H1 (cell line): Measurements from ENCODE around the gene TCF19. TPM values are rescaled to one million over a fixed set of nuclear protein-coding genes. Genes with fewer than 3 reads are reported as not detected.
A peak's percentile ranks its signal among the peaks of the same experiment; 100 is the strongest.

Source experiments
- CTCF ChIA-PET: fragments of 300-600 bp; sonication (Branson Sonifier 250); formaldehyde crosslinking; loops from one replicate; lab custom pipeline; 2021; ENCODE audit not compliant: partially characterized antibody; lab: Charles Lee
- POLR2A ChIA-PET: fragments of 300-600 bp; sonication (Branson Sonifier 250); formaldehyde crosslinking; loops from one replicate; lab custom pipeline; 2021; ENCODE audit warnings: inconsistent platforms; ENCODE audit not compliant: partially characterized antibody; lab: Charles Lee
- DNase-seq, 2 experiments: peaks; one replicate each; pipeline versions ENCODE4 v3.0.0 to v3.0.0-alpha.2; 2010 to 2022; ENCODE audit warnings: low spot score in 2 of 2, low read depth in 1 of 2, mixed read lengths in 1 of 2
- FAIRE-seq: peaks from 2 replicates; lab custom pipeline; 2011; peaks lifted over from hg19 to GRCh38; lab: Jason Lieb, UNC
- H2AFZ ChIP-seq: 2 replicates; pipeline ENCODE4 v1.8.1; 2012; ENCODE audit warnings: low read length, inconsistent platforms
- H2AK5ac ChIP-seq: 2 replicates; pipeline ENCODE4 v1.6.1; 2013; ENCODE audit warnings: low read depth, low read length
- H2BK120ac ChIP-seq: replicated peaks from 2 replicates; pipeline ENCODE3; 2013; ENCODE audit warnings: low read depth, low read length, inconsistent platforms
- H2BK12ac ChIP-seq: 2 replicates; pipeline ENCODE4 v1.6.1; 2013; ENCODE audit warnings: low read depth, low read length
- H2BK15ac ChIP-seq: 2 replicates; pipeline ENCODE4 v1.6.1; 2013; ENCODE audit warnings: low read length
- H2BK20ac ChIP-seq: 2 replicates; pipeline ENCODE4 v1.6.1; 2013; ENCODE audit warnings: low read length
- H2BK5ac ChIP-seq: 2 replicates; pipeline ENCODE4 v1.6.1; 2013; ENCODE audit warnings: low read depth, low read length
- H3K14ac ChIP-seq: 2 replicates; pipeline ENCODE4 v1.6.1; 2013; ENCODE audit warnings: inconsistent platforms; ENCODE audit not compliant: insufficient read length
- H3K18ac ChIP-seq: 2 replicates; pipeline ENCODE4 v1.6.1; 2013; ENCODE audit warnings: low read length; ENCODE audit errors: extremely low read depth
- H3K23ac ChIP-seq: 2 replicates; pipeline ENCODE4 v1.6.1; 2013; ENCODE audit warnings: inconsistent platforms; ENCODE audit not compliant: insufficient read length
- H3K23me2 ChIP-seq: 2 replicates; pipeline ENCODE4 v1.6.1; 2013; ENCODE audit warnings: low read depth, low read length
- H3K27ac ChIP-seq: 2 replicates; pipeline ENCODE4 v1.6.1; 2011; ENCODE audit warnings: low read depth, low read length, inconsistent platforms
- H3K27me3 ChIP-seq, 4 experiments: replicated peaks in 1 of 4; 1 replicate in 1 of 4; 2 replicates in 3 of 4; pipeline versions ENCODE4 v1.6.1 to v1.8.1; 2011 to 2013; ENCODE audit warnings: low read length in 3 of 4, mild to moderate bottlenecking in 3 of 4, inconsistent platforms in 2 of 4, mixed read lengths in 2 of 4, moderate library complexity in 1 of 4; ENCODE audit not compliant: control insufficient read depth in 3 of 4, insufficient read depth in 3 of 4; ENCODE audit errors: extremely low read depth in 1 of 4
- H3K36me3 ChIP-seq, 4 experiments: 2 replicates each; pipeline versions ENCODE4 v1.6.1 to v1.8.1; 2011 to 2013; ENCODE audit warnings: mild to moderate bottlenecking in 4 of 4, low read length in 3 of 4, moderate library complexity in 2 of 4, control low read depth in 1 of 4, inconsistent platforms in 1 of 4; ENCODE audit not compliant: insufficient read depth in 4 of 4, control insufficient read depth in 2 of 4
- H3K4ac ChIP-seq: replicated peaks from 2 replicates; pipeline ENCODE3; 2013; ENCODE audit warnings: low read length, low read depth, mixed read lengths, inconsistent platforms; ENCODE audit not compliant: insufficient read length
- H3K4me1 ChIP-seq, 4 experiments: replicated peaks in 1 of 4; 1 replicate in 1 of 4; 2 replicates in 3 of 4; pipeline versions ENCODE4 v1.6.1 to v1.8.1; 2011 to 2013; ENCODE audit warnings: low read length in 3 of 4, inconsistent platforms in 2 of 4, mixed read lengths in 1 of 4; ENCODE audit not compliant: insufficient read depth in 4 of 4, control insufficient read depth in 3 of 4
- H3K4me2 ChIP-seq, 2 experiments: 2 replicates each; pipeline versions ENCODE4 v1.6.1 to v1.8.1; 2011 to 2013; ENCODE audit warnings: low read depth in 2 of 2, low read length in 2 of 2, control low read depth in 1 of 2, inconsistent platforms in 1 of 2, mild to moderate bottlenecking in 1 of 2; ENCODE audit not compliant: insufficient read depth in 1 of 2
- H3K4me3 ChIP-seq, 4 experiments: fragments of 200-600, 300-600 bp in 1 of 4; sonication (generic), shearing (Covaris generic), sonication (Bioruptor Twin) in 1 of 4; 2 replicates each; pipeline versions ENCODE4 v1.5.1 to v1.8.1; 2011 to 2016; ENCODE audit warnings: low read length in 4 of 4, low read depth in 3 of 4, control low read depth in 2 of 4, inconsistent platforms in 2 of 4, mild to moderate bottlenecking in 2 of 4, mixed read lengths in 1 of 4, moderate library complexity in 1 of 4; ENCODE audit not compliant: insufficient read depth in 2 of 4; ENCODE audit errors: extremely low read depth in 1 of 4
- H3K56ac ChIP-seq: replicated peaks from 2 replicates; pipeline ENCODE3; 2013; ENCODE audit warnings: low read depth, mild to moderate bottlenecking, mixed read lengths, low read length, inconsistent platforms; ENCODE audit not compliant: insufficient read length
- H3K79me1 ChIP-seq: 2 replicates; pipeline ENCODE4 v1.6.1; 2013; ENCODE audit warnings: low read depth, low read length, control low read depth
- H3K79me2 ChIP-seq, 2 experiments: 2 replicates each; pipeline versions ENCODE4 v1.6.1 to v1.8.1; 2012 to 2013; ENCODE audit warnings: low read length in 2 of 2, mild to moderate bottlenecking in 2 of 2, inconsistent platforms in 1 of 2; ENCODE audit not compliant: insufficient read depth in 2 of 2, control insufficient read depth in 1 of 2
- H3K9ac ChIP-seq, 4 experiments: replicated peaks in 1 of 4; 1 replicate in 1 of 4; 2 replicates in 3 of 4; pipeline versions ENCODE4 v1.6.1 to v1.8.1; 2011 to 2013; ENCODE audit warnings: low read depth in 3 of 4, low read length in 3 of 4, control low read depth in 2 of 4, mild to moderate bottlenecking in 2 of 4, moderate library complexity in 2 of 4, inconsistent platforms in 1 of 4; ENCODE audit errors: extremely low read depth in 1 of 4
- H3K9me3 ChIP-seq, 2 experiments: 2 replicates each; pipeline versions ENCODE4 v1.6.1 to v1.8.1; 2012 to 2013; ENCODE audit warnings: mild to moderate bottlenecking in 2 of 2, moderate library complexity in 2 of 2, control low read depth in 1 of 2, inconsistent platforms in 1 of 2, low read depth in 1 of 2, low read length in 1 of 2, mixed read lengths in 1 of 2; ENCODE audit not compliant: insufficient read depth in 2 of 2
- H4K20me1 ChIP-seq, 2 experiments: replicated peaks in 1 of 2; 2 replicates each; pipeline versions ENCODE3 to v1.8.1; 2011 to 2013; ENCODE audit warnings: inconsistent platforms in 2 of 2, low read length in 2 of 2, mild to moderate bottlenecking in 1 of 2; ENCODE audit not compliant: insufficient read depth in 2 of 2, control insufficient read depth in 1 of 2
- H4K5ac ChIP-seq: 2 replicates; pipeline ENCODE4 v1.6.1; 2013; ENCODE audit warnings: low read length, low read depth, mixed read lengths, inconsistent platforms; ENCODE audit not compliant: insufficient read length
- H4K8ac ChIP-seq: 2 replicates; pipeline ENCODE4 v1.8.0; 2013; ENCODE audit warnings: mild to moderate bottlenecking, moderate library complexity, low read length, inconsistent platforms; ENCODE audit not compliant: insufficient read depth; ENCODE audit errors: extremely low read depth
- H4K91ac ChIP-seq: replicated peaks from 2 replicates; pipeline ENCODE3; 2013; ENCODE audit warnings: low read length, mixed read lengths, inconsistent platforms; ENCODE audit not compliant: insufficient read length
- ASH2L ChIP-seq: fragments of 200-600, 300-600 bp; sonication (generic); IDR thresholded peaks from one replicate; pipeline ENCODE4 v1.7.1; 2017; ENCODE audit warnings: low read length
- GTF2F1 ChIP-seq: IDR thresholded peaks from 2 replicates; pipeline ENCODE4 v1.6.1; 2012; ENCODE audit warnings: low read depth, low read length, improper control_type of control experiment, borderline replicate concordance
- WGBS, 2 experiments: shearing (Covaris generic) in 1 of 2; methylation state at CpG; one replicate each; pipeline versions ENCODE4 v1.1.6 to v1.1.7; 2013 to 2015; ENCODE audit warnings: low lambda C conversion rate in 2 of 2, mixed read lengths in 2 of 2, inconsistent platforms in 1 of 2, low coverage in 1 of 2, missing lambda C conversion rate in 1 of 2; ENCODE audit not compliant: insufficient replicate concordance in 2 of 2, insufficient coverage in 1 of 2, insufficient read length in 1 of 2; ENCODE audit errors: extremely low coverage in 1 of 2, missing lambda C conversion rate in 1 of 2; 5-methylcytosine and 5-hydroxymethylcytosine counted together
- polyA plus RNA-seq, 7 experiments: library from polyadenylated mRNA; depleted of rRNA in 3 of 7; stranded (reverse) in 5 of 7; unstranded in 2 of 7; fragments of >200 nt in 5 of 7; fragments of 200-250 nt in 2 of 7; gene quantifications; 1 replicate in 5 of 7; 2 replicates in 1 of 7; 4 replicates in 1 of 7; pipeline versions ENCODE4 v1.2.1 to v1.2.3, GENCODE V29; 2011 to 2013; ENCODE audit warnings: missing spikeins in 2 of 7, mixed read lengths in 2 of 7
- total RNA-seq: library from RNA; stranded (reverse); fragmentation: NEBNext Ultra II Directional; extraction: Animal tissue kit (Norgen Biotek cat#: 25700); gene quantifications from 2 replicates; pipeline ENCODE4 v1.2.1, GENCODE V29; 2021

TCF19 gene
- total and polyA plus RNA-seq, 2 of the 8 experiments (the other 6 are each of a cell fraction or from before 2014, with no cell fraction given) = 7.2 to 11.0 TPM

DNA sequence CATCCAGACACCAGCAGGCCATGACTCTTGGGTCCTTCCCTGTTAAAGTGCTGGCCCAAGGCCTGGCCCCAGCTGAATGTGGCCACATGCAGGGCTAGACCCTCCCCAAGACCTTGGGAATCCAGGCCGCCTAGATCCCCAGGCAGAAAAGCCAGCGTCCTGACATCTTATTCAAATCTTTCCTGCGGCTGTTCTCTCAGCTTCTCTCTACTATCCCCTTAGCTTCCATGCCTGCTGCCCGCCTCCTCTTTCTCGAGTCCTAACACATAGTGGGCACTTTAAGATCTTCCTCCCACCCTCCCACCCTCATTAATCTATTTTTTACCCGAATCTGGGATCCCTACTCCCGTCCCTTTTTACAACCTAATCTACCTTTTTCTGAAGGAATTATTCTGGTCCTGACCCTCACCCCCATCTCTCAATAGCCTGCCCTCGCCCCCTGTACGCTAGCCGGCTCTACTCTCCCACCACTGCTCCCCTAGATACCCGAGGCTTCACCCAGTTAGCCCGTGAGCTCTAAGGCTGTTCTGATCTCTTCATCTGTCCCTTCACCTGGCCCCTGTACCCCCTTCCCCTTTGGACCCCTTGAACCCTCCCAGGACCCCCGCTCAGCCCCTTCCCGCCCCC is 763 bp upstream of the TCF19 start, which contains the start of gene CCHCR1:
CCHCR1 (minus strand) TSS at position 290 of the 627 bp plus-strand sequence; CDS start at position 88, 202 bp downstream.
- peaks cover 14% of the 10 kb centered on the region for H3K23me2 ChIP-seq
- peak within 1 kb of the TSS; percentile 69; the same call in 1 of the 2 replicates for H2BK5ac ChIP-seq
- H3K27me3 ChIP-seq = no peaks in the 10 kb centered on the region
- H3K9ac ChIP-seq = peak within 1 kb of the TSS; percentile 46 to 73 (median 64); a peak in 5 of 7 replicates
- no peak within 1 kb of the TSS for H4K8ac ChIP-seq
- 21% methylated on average over 10 of the region's 14 CpGs; no CpG with 5 or more reads in 1 of the 2 experiments for WGBS, 2 experiments
- no peak within 1 kb of the TSS for H2BK120ac ChIP-seq
- peak within 1 kb of the TSS; percentile 86; the same call in 1 of the 2 replicates for H2BK12ac ChIP-seq
- H2BK15ac ChIP-seq = peak within 1 kb of the TSS; percentile 73
- peak within 1 kb of the TSS; percentile 41 for H4K91ac ChIP-seq
- peak within 1 kb of the TSS; percentile 62 to 76 (median 68) for H3K4me3 ChIP-seq
- no peak within 1 kb of the TSS for H2AFZ ChIP-seq
- H3K4ac ChIP-seq = peak within 1 kb of the TSS; percentile 87
- CTCF ChIA-PET = interaction anchor here (1.1 to 6.3 kb wide), 11 partner anchors 9 to 74 kb away, joined by 3 to 45 read pairs (median 11); partner anchors contain the start of genes POU5F1 and PSORS1C2
- peak within 1 kb of the TSS; percentile 89; the same call in 1 of the 2 replicates for H2AK5ac ChIP-seq
- DNase-seq (no peak), FAIRE-seq (no peak)
- no peak within 1 kb of the TSS for H3K14ac ChIP-seq
- H3K9me3 ChIP-seq = no peaks in the 10 kb centered on the region
- no peaks in the 10 kb centered on the region for H3K79me2 ChIP-seq
- no peak within 1 kb of the TSS for H2BK20ac ChIP-seq
- peaks cover 1 to 2% of the 10 kb centered on the region in 2 experiments for H4K20me1 ChIP-seq
- peaks cover 0 to 22% (median 17%) of the 10 kb centered on the region in 4 experiments; a peak in 6 of 7 replicates for H3K4me1 ChIP-seq
- peak within 1 kb of the TSS; percentile 91 for H3K18ac ChIP-seq
- H3K23ac ChIP-seq = no peak within 1 kb of the TSS
- POLR2A ChIA-PET = interaction anchor here (61.6 to 68.5 kb wide), 2 partner anchors 10 to 11 kb away, joined by 2251 read pairs; partner anchors contain the start of genes CCHCR1, CDSN, POU5F1 and PSORS1C1
- H3K79me1 ChIP-seq = no peaks in the 10 kb centered on the region
- peaks cover 2 to 31% (median 5%) of the 10 kb centered on the region in 4 experiments; a peak in 6 of 8 replicates for H3K36me3 ChIP-seq
- peak within 1 kb of the TSS; percentile 85 to 94 for H3K4me2 ChIP-seq
- peak within 1 kb of the TSS; percentile 36 for H3K56ac ChIP-seq
- TF ChIP-seq GTF2F1 = no peak
- TF ChIP-seq ASH2L = peak; percentile 5
- TF ChIP-seq, all 59 proteins: peak for 1
- Histone ChIP-seq H3K27ac (no peak within 1 kb of the TSS; the same call in 1 of the 2 replicates), H4K5ac (peak within 1 kb of the TSS; percentile 80)
